Mesendoderm (in vitro differentiated cells): ENCODE measurements around the gene ARHGAP28.

Experiments used
- DNase-seq: peaks from one replicate; pipeline ENCODE4 v3.0.0; 2013
- H2AK5ac ChIP-seq: 2 replicates; pipeline ENCODE4 v1.6.1; 2013; ENCODE audit warnings: low read length, inconsistent platforms
- H2BK120ac ChIP-seq: 2 replicates; pipeline ENCODE4 v1.6.1; 2013; ENCODE audit warnings: low read depth, mild to moderate bottlenecking, low read length, moderate library complexity, mixed read lengths
- H2BK15ac ChIP-seq: replicated peaks from 2 replicates; pipeline ENCODE4 v1.6.1; 2013; ENCODE audit warnings: low read depth, mild to moderate bottlenecking, moderate library complexity
- H2BK5ac ChIP-seq: 2 replicates; pipeline ENCODE4 v1.6.1; 2013; ENCODE audit warnings: low read length, inconsistent platforms
- H3K18ac ChIP-seq: 2 replicates; pipeline ENCODE4 v1.6.1; 2013; ENCODE audit warnings: mild to moderate bottlenecking, low read length, mixed read lengths
- H3K23ac ChIP-seq: one replicate; pipeline ENCODE4 v1.6.1; 2013; ENCODE audit warnings: low read length
- H3K27ac ChIP-seq: 2 replicates; pipeline ENCODE4 v1.5.1; 2013; ENCODE audit warnings: low read depth, mild to moderate bottlenecking, inconsistent platforms, low read length, moderate library complexity
- H3K27me3 ChIP-seq: 2 replicates; pipeline ENCODE4 v1.6.1; 2013; ENCODE audit warnings: low read length, control low read depth, mild to moderate bottlenecking, inconsistent platforms; ENCODE audit not compliant: insufficient read depth, poor library complexity
- H3K36me3 ChIP-seq: 2 replicates; pipeline ENCODE4 v1.6.1; 2013; ENCODE audit warnings: low read length, inconsistent platforms; ENCODE audit not compliant: control insufficient read depth, insufficient read depth
- H3K4ac ChIP-seq: one replicate; pipeline ENCODE4 v1.6.1; 2013; ENCODE audit warnings: low read depth, mild to moderate bottlenecking, low read length, moderate library complexity
- H3K4me1 ChIP-seq: 2 replicates; pipeline ENCODE4 v1.6.1; 2013; ENCODE audit warnings: low read depth, low read length, inconsistent platforms; ENCODE audit not compliant: control insufficient read depth
- H3K4me2 ChIP-seq: 2 replicates; pipeline ENCODE4 v1.6.1; 2013; ENCODE audit warnings: low read length
- H3K4me3 ChIP-seq: 2 replicates; pipeline ENCODE4 v1.5.1; 2013; ENCODE audit warnings: mild to moderate bottlenecking, low read length
- H3K56ac ChIP-seq: one replicate; pipeline ENCODE4 v1.6.1; 2013; ENCODE audit warnings: low read length
- H3K79me1 ChIP-seq: 2 replicates; pipeline ENCODE4 v1.6.1; 2013; ENCODE audit warnings: low read length, inconsistent platforms
- H3K79me2 ChIP-seq: 2 replicates; pipeline ENCODE4 v1.6.1; 2013; ENCODE audit warnings: mild to moderate bottlenecking, low read length; ENCODE audit not compliant: control insufficient read depth, insufficient read depth
- H3K9ac ChIP-seq: 2 replicates; pipeline ENCODE4 v1.6.1; 2013; ENCODE audit warnings: low read length, inconsistent platforms
- H4K5ac ChIP-seq: one replicate; pipeline ENCODE4 v1.6.1; 2013; ENCODE audit warnings: low read length
- H4K8ac ChIP-seq: one replicate; pipeline ENCODE4 v1.6.1; 2013; ENCODE audit warnings: low read depth, mild to moderate bottlenecking, control low read depth, low read length, moderate library complexity
- WGBS: extraction: QIAGEN DNeasy Blood & Tissue Kit; methylation state at CpG from one replicate; pipeline ENCODE4 v1.1.7; 2013; ENCODE audit warnings: low lambda C conversion rate, missing lambda C conversion rate; ENCODE audit not compliant: insufficient coverage; ENCODE audit errors: extremely low coverage; 5-methylcytosine and 5-hydroxymethylcytosine counted together

The ARHGAP28 gene

GRCh38 chr18:6956495-6956894 lies 227.0 kb downstream of the ARHGAP28 start:
- no peak overlapping the region for H3K4ac ChIP-seq
- H4K5ac ChIP-seq = no peak overlapping the region
- no peak overlapping the region for H2BK120ac ChIP-seq
- no peak overlapping the region for H2AK5ac ChIP-seq
- no peaks in the 10 kb centered on the region for H3K79me1 ChIP-seq
- H3K27ac ChIP-seq = no peak overlapping the region
- no peak overlapping the region for H3K56ac ChIP-seq
- no peak overlapping the region for H4K8ac ChIP-seq
- peaks cover 3% of the 10 kb centered on the region for H3K4me1 ChIP-seq
- no peak overlapping the region for H3K18ac ChIP-seq
- no peak overlapping the region for H2BK5ac ChIP-seq
- no peaks in the 10 kb centered on the region for H3K27me3 ChIP-seq
- no peaks in the 10 kb centered on the region for H3K79me2 ChIP-seq
- no peak overlapping the region for H3K4me2 ChIP-seq
- no peak overlapping the region for H3K9ac ChIP-seq
- H3K4me3 ChIP-seq = no peak overlapping the region
- WGBS = no CpG with 5 or more reads among the region's 5 CpGs
- no peak overlapping the region for H2BK15ac ChIP-seq
- no peak overlapping the region for H3K23ac ChIP-seq
- no peak for DNase-seq
- H3K36me3 ChIP-seq = peaks cover 18% of the 10 kb centered on the region

GRCh38 chr18:6956999-6957398 lies 227.5 kb downstream of the ARHGAP28 start:
- Histone ChIP-seq H3K4ac (no peak overlapping the region), H3K23ac (no peak overlapping the region), H2BK5ac (no peak overlapping the region), H3K79me2 (no peaks in the 10 kb centered on the region), H3K79me1 (no peaks in the 10 kb centered on the region), H3K4me1 (peaks cover under 1% of the 10 kb centered on the region), H3K27me3 (no peaks in the 10 kb centered on the region), H3K9ac (no peak overlapping the region), H2BK120ac (no peak overlapping the region), H3K4me3 (no peak overlapping the region), H3K27ac (no peak overlapping the region), H3K4me2 (no peak overlapping the region), H3K18ac (no peak overlapping the region), H3K36me3 (peaks cover 19% of the 10 kb centered on the region), H4K8ac (no peak overlapping the region), H4K5ac (no peak overlapping the region), H2BK15ac (no peak overlapping the region), H2AK5ac (no peak overlapping the region), H3K56ac (no peak overlapping the region)
- WGBS = no CpG with 5 or more reads among the region's 12 CpGs
- DNase-seq = no peak

- Histone ChIP-seq H2BK15ac (no peak overlapping the region), H2AK5ac (no peak overlapping the region), H3K4me2 (no peak overlapping the region), H3K27me3 (no peaks in the 10 kb centered on the region), H3K9ac (no peak overlapping the region), H3K27ac (no peak overlapping the region), H3K79me1 (no peaks in the 10 kb centered on the region), H3K56ac (no peak overlapping the region), H3K79me2 (no peaks in the 10 kb centered on the region), H3K23ac (no peak overlapping the region), H3K18ac (no peak overlapping the region), H2BK5ac (no peak overlapping the region), H3K36me3 (peaks cover 17% of the 10 kb centered on the region), H3K4me3 (no peak overlapping the region), H4K5ac (no peak overlapping the region), H3K4ac (no peak overlapping the region), H2BK120ac (no peak overlapping the region), H4K8ac (no peak overlapping the region), H3K4me1 (no peaks in the 10 kb centered on the region)
- DNase-seq = no peak
- no CpG with 5 or more reads among the region's 12 CpGs for WGBS
These were observed 229.6 kb downstream of the ARHGAP28 start for GRCh38 chr18:6959110-6959509.

GRCh38 chr18:6960124-6960523 lies 230.6 kb downstream of the ARHGAP28 start:
- Histone ChIP-seq H2AK5ac (no peak overlapping the region), H3K27ac (no peak overlapping the region), H3K18ac (no peak overlapping the region)

GRCh38 chr18:6960656-6961055 lies 231.1 kb downstream of the ARHGAP28 start:
- H3K9ac ChIP-seq = no peak overlapping the region
- no peaks in the 10 kb centered on the region for H3K79me2 ChIP-seq
- no peak overlapping the region for H2AK5ac ChIP-seq
- H3K4ac ChIP-seq = no peak overlapping the region
- no peak overlapping the region for H3K4me3 ChIP-seq
- no peak overlapping the region for H3K4me2 ChIP-seq
- no peak overlapping the region for H4K8ac ChIP-seq
- no peak overlapping the region for H3K27ac ChIP-seq
- H3K4me1 ChIP-seq = no peaks in the 10 kb centered on the region
- DNase-seq = peak; percentile 37
- H2BK120ac ChIP-seq = no peak overlapping the region
- H3K23ac ChIP-seq = no peak overlapping the region
- no CpG with 5 or more reads among the region's 2 CpGs for WGBS
- no peaks in the 10 kb centered on the region for H3K79me1 ChIP-seq
- H3K27me3 ChIP-seq = no peaks in the 10 kb centered on the region
- H3K18ac ChIP-seq = no peak overlapping the region
- H4K5ac ChIP-seq = no peak overlapping the region
- H3K56ac ChIP-seq = no peak overlapping the region
- H3K36me3 ChIP-seq = peaks cover 15% of the 10 kb centered on the region
- H2BK5ac ChIP-seq = no peak overlapping the region
- no peak overlapping the region for H2BK15ac ChIP-seq

More at GRCh38 chr18:6960124-6960523, 230.6 kb downstream of the ARHGAP28 start:
- Histone ChIP-seq H3K9ac (no peak overlapping the region), H3K56ac (no peak overlapping the region), H2BK120ac (no peak overlapping the region), H3K4me2 (no peak overlapping the region), H4K5ac (no peak overlapping the region), H2BK15ac (no peak overlapping the region), H3K27me3 (no peaks in the 10 kb centered on the region), H3K23ac (no peak overlapping the region), H2BK5ac (no peak overlapping the region), H3K79me2 (no peaks in the 10 kb centered on the region), H4K8ac (no peak overlapping the region), H3K4me1 (no peaks in the 10 kb centered on the region), H3K4me3 (no peak overlapping the region), H3K4ac (no peak overlapping the region), H3K36me3 (peaks cover 17% of the 10 kb centered on the region), H3K79me1 (no peaks in the 10 kb centered on the region)
- no CpG with 5 or more reads among the region's 1 CpG for WGBS
- no peak for DNase-seq

GRCh38 chr18:6961331-6961730 lies 231.8 kb downstream of the ARHGAP28 start:
- Histone ChIP-seq H3K4me1 (no peaks in the 10 kb centered on the region), H4K5ac (no peak overlapping the region), H2BK5ac (no peak overlapping the region), H3K56ac (no peak overlapping the region), H3K27ac (no peak overlapping the region), H2AK5ac (no peak overlapping the region), H3K79me1 (no peaks in the 10 kb centered on the region), H3K4ac (no peak overlapping the region), H2BK15ac (no peak overlapping the region), H3K4me3 (no peak overlapping the region), H3K36me3 (peaks cover 15% of the 10 kb centered on the region), H3K4me2 (no peak overlapping the region), H2BK120ac (no peak overlapping the region), H3K23ac (no peak overlapping the region), H3K9ac (no peak overlapping the region), H3K27me3 (no peaks in the 10 kb centered on the region), H3K18ac (no peak overlapping the region), H4K8ac (no peak overlapping the region), H3K79me2 (no peaks in the 10 kb centered on the region)
- no peak for DNase-seq
- no CpG with 5 or more reads among the region's 9 CpGs for WGBS
